Measurements from ENCODE around the gene NEURL1B. TPM values are rescaled to one million over a fixed set of nuclear protein-coding genes. Genes with fewer than 3 reads are reported as not detected.

The NEURL1B gene
- total RNA-seq, 6 experiments from 2014 or later, result 2.0 to 8.6 (median 7.1) TPM

DNA sequence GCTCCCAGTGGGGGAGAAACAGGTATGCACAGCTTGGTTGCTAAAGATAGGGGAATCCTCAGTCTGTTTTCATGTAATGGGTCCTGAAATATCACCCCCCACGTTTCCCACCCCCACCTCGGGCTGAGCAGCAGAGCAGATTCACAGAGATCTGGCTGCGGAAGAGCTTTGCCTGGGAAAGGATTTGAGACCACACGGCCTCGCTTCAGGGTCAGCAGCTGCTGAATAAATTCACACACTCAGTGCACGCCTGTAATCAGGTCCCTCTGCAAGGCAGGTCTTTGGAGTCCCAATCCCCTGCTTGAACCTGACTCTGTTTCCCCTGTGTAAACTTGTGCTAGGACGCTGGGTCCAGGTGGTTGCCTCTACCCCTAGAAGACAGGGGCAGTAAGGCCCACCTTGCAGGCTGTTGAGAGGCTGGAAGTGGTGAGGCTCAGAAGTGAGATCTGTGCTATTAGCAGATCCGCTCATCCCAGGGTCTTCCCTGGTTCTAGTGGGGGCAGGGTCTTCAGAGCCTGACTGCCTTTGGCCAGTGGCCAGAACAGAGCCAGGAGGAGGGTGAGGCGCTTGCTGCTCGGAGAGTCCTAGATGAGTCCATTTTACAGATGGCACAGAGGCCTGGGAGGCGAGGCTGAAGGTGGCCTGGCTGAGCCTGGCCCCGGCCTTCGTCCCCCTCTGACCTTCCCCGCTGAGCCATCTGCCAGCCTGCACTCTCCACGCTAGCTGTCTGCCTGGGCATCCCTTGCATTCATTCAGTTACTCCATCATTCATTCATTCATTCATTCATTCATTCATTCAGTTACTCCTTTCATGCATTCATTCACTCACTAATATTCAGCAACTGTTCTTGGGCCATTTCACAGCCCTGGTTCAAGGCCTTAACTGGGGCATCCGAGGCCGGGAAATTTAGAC lies 16.7 kb upstream of the NEURL1B start:
- H3K27me3 Mint-ChIP-seq (ENCODE audit: insufficient read depth), result peaks cover 49% of the 10 kb centered on the region
- no peak for TF ChIP-seq CTCF (IDR thresholded peaks at IDR 0.05)
- H3K9me3 Mint-ChIP-seq, result no peaks in the 10 kb centered on the region
- no peaks in the 10 kb centered on the region for H3K36me3 Mint-ChIP-seq (ENCODE audit: low read depth)
- H3K27ac Mint-ChIP-seq, result no peak overlapping the region
- no peak for DNase-seq
- H3K4me3 Mint-ChIP-seq, result no peak overlapping the region
- no peaks in the 10 kb centered on the region for H3K4me1 Mint-ChIP-seq (ENCODE audit: low read depth)

DNA sequence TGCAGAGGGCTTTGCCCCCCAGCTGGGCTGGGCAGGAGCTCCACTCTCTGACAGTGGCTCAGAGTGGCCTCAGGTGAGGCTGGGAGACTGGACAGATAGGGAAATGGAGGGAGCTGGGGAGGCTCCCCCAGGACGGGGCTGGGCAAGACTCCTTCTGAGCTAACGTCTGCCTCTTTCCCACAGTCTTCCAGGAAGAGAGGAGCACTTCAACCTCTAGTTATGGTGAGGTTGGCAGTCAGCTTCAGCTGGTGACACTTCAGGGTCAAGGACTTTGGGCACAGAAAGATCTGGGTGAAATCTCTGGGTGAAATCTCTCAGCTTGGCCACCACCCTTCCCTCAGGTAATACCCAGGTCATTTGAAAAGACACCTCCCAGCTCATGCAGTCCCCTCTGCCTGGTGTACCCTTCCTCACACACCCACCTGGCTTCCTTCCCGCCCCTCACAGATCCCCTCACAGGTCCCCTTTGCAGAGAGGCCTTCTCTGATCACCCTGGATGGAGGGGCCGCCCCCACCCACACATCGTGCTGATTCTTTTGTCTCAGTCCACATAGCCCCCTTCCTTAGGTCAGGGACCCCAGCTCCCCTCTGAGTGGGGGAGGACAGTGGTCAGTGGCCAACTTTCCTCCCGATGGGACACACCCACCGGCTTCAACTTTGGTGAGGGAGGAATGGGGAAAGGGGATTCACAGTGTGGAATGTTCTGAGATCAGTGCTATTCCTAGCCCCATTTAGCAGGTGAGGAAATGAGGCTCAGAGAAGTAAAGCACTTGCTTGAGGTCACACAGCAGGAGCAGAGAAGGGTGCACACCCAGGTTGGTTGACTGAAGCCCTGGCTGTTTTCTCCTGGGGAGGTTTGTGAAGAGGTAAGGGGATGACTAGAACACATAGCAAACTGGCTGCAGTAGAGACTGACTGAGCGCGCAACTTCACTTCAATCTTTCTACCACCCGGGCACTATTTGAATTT lies 15.8 kb upstream of the NEURL1B start:
- no peak for DNase-seq
- peaks cover 52% of the 10 kb centered on the region for H3K27me3 Mint-ChIP-seq (ENCODE audit: insufficient read depth)

DNA sequence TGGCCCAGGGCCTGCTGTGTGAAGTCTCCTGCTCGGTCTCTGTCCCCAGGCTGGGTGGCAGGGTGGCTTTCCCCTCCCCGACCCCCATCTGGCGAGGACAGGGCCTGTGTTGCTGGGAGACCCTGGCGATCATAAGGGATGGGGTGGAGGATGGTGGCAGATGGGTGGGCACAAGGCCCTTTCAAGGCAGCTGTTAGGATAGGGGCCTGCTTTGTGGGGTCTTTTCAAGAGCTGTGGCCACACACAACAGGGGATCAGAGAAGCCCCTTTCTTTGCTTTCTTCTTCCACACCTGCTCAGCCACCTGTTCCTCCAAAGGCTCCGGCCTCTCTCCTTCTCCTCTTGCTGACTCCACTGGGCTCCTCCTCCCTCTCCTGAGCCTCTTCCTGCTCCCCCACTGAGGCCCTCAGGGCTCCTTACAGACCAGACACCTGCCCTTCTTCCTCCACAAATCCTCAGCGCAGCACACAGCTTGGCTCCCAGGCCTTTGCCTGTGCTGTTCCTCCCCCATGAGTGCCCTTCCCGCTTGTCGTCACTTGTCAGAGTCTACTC lies 15.0 kb upstream of the NEURL1B start:
- peaks cover 54% of the 10 kb centered on the region for H3K27me3 Mint-ChIP-seq (ENCODE audit: insufficient read depth)
- no peaks in the 10 kb centered on the region for H3K4me1 Mint-ChIP-seq (ENCODE audit: low read depth)
- H3K36me3 Mint-ChIP-seq (ENCODE audit: low read depth), result no peaks in the 10 kb centered on the region
- no peaks in the 10 kb centered on the region for H3K9me3 Mint-ChIP-seq
- DNase-seq, result no peak
- TF ChIP-seq CTCF (IDR thresholded peaks at IDR 0.05), result no peak
- H3K4me3 Mint-ChIP-seq, result no peak overlapping the region
- H3K27ac Mint-ChIP-seq, result no peak overlapping the region

More for the DNA sequence above, 15.8 kb upstream of the NEURL1B start:
- no peaks in the 10 kb centered on the region for H3K4me1 Mint-ChIP-seq (ENCODE audit: low read depth)
- H3K9me3 Mint-ChIP-seq, result no peaks in the 10 kb centered on the region
- no peak for TF ChIP-seq CTCF (IDR thresholded peaks at IDR 0.05)
- no peaks in the 10 kb centered on the region for H3K36me3 Mint-ChIP-seq (ENCODE audit: low read depth)
- no peak overlapping the region for H3K4me3 Mint-ChIP-seq
- no peak overlapping the region for H3K27ac Mint-ChIP-seq

- no peak for DNase-seq
- no peaks in the 10 kb centered on the region for H3K9me3 Mint-ChIP-seq
- no peaks in the 10 kb centered on the region for H3K4me1 Mint-ChIP-seq (ENCODE audit: low read depth)
- H3K27me3 Mint-ChIP-seq (ENCODE audit: insufficient read depth), result peaks cover 58% of the 10 kb centered on the region
- H3K36me3 Mint-ChIP-seq (ENCODE audit: low read depth), result no peaks in the 10 kb centered on the region
- no peak overlapping the region for H3K4me3 Mint-ChIP-seq
- H3K27ac Mint-ChIP-seq, result no peak overlapping the region
- no peak for TF ChIP-seq CTCF (IDR thresholded peaks at IDR 0.05)
These were observed 11.0 kb upstream of the NEURL1B start for GRCh38 chr5:172630082-172630481.

GRCh38 chr5:172630482-172630881 lies 10.6 kb upstream of the NEURL1B start:
- Mint-ChIP-seq H3K4me3 (no peak overlapping the region), H3K27me3 (ENCODE audit: insufficient read depth) (peaks cover 56% of the 10 kb centered on the region), H3K36me3 (ENCODE audit: low read depth) (no peaks in the 10 kb centered on the region), H3K27ac (no peak overlapping the region), H3K9me3 (no peaks in the 10 kb centered on the region), H3K4me1 (ENCODE audit: low read depth) (no peaks in the 10 kb centered on the region)
- no peak for DNase-seq
- no peak for TF ChIP-seq CTCF (IDR thresholded peaks at IDR 0.05)
